ENCODE measurements around the gene CD69.

GRCh38 chr12:9786726-9787717, 26.3 kb upstream of the CD69 start:
- TF ChIP-seq CTCF (IDR thresholded peaks at IDR 0.05) = no peak
- TF ChIP-seq POLR2A (IDR thresholded peaks at IDR 0.05) = no peak

All from adrenal gland (tissue), 5 donors.